Stimulated activated CD8-positive, alpha-beta memory T cell treated with anti-CD3 and anti-CD28 coated beads, Interleukin-7, amount 100 ng/mL, for 24 hours (primary cell): ENCODE measurements around the gene NPVF.

Experiments
- DNase-seq: peaks from one replicate; pipeline ENCODE4 v3.0.0-alpha.2; 2020; ENCODE audit warnings: low read depth

NPVF gene

GRCh38 chr7:25228386-25228785, at the start of gene NPVF:
Gene NPVF (minus strand): TSS chr7:25228486. CDS start chr7:25228439, 47 bp downstream.
- no peak for DNase-seq

GRCh38 chr7:25272265-25272664, 44.0 kb upstream of the NPVF start:
- DNase-seq, result no peak

- DNase-seq, result no peak
Measured at GRCh38 chr7:25263337-25263736, 35.1 kb upstream of the NPVF start.

- no peak for DNase-seq
Measured at GRCh38 chr7:25262586-25262985, 34.3 kb upstream of the NPVF start.

- no peak for DNase-seq
Measured at GRCh38 chr7:25261545-25262140, 33.4 kb upstream of the NPVF start.

- DNase-seq, result no peak
Measured at GRCh38 chr7:25260862-25261494, 32.7 kb upstream of the NPVF start.

- peak; percentile 2 for DNase-seq
Measured at GRCh38 chr7:25259487-25260243, 31.4 kb upstream of the NPVF start.

- no peak for DNase-seq
Measured at GRCh38 chr7:25256333-25256819, 28.1 kb upstream of the NPVF start.

GRCh38 chr7:25255611-25256332, 27.5 kb upstream of the NPVF start:
- DNase-seq, result no peak

- DNase-seq, result no peak
Measured at GRCh38 chr7:25254604-25255003, 26.3 kb upstream of the NPVF start.

GRCh38 chr7:25253714-25254113, 25.4 kb upstream of the NPVF start:
- DNase-seq, result no peak

GRCh38 chr7:25250386-25250785, 22.1 kb upstream of the NPVF start:
- DNase-seq, result no peak

GRCh38 chr7:25249772-25250171, 21.5 kb upstream of the NPVF start:
- DNase-seq, result no peak

GRCh38 chr7:25246306-25246705, 18.0 kb upstream of the NPVF start:
- no peak for DNase-seq

- no peak for DNase-seq
Measured at GRCh38 chr7:25244254-25245033, 16.2 kb upstream of the NPVF start.

GRCh38 chr7:25242678-25243077, 14.4 kb upstream of the NPVF start:
- no peak for DNase-seq

GRCh38 chr7:25240896-25241295, 12.6 kb upstream of the NPVF start:
- no peak for DNase-seq

- DNase-seq, result no peak
Measured at GRCh38 chr7:25240340-25240739, 12.1 kb upstream of the NPVF start.

GRCh38 chr7:25239888-25240287, 11.6 kb upstream of the NPVF start:
- no peak for DNase-seq

GRCh38 chr7:25238066-25238725, 9.9 kb upstream of the NPVF start:
- DNase-seq, result no peak

- no peak for DNase-seq
Measured at GRCh38 chr7:25235471-25235870, 7.2 kb upstream of the NPVF start.
